K562 (cell line): ENCODE data around the gene ARRDC5. TPM values are rescaled to one million over a fixed set of nuclear protein-coding genes. Genes with fewer than 3 reads are reported as not detected.

ENCODE experiments used
- CHD2 ChIP-seq: IDR thresholded peaks from 2 replicates; pipeline ENCODE4 v1.6.1; 2011; ENCODE audit warnings: low read depth, low read length
- FOXK1 ChIP-seq: sonication (generic); formaldehyde crosslinking; IDR thresholded peaks from 2 replicates; pipeline ENCODE4 v1.8.0; 2022; ENCODE audit warnings: missing genetic modification reagents, mild to moderate bottlenecking, borderline replicate concordance
- MBD2 ChIP-seq: sonication (generic); IDR thresholded peaks from 2 replicates; pipeline ENCODE4 v1.6.1; 2016; ENCODE audit warnings: low read depth, borderline replicate concordance
- MEF2A ChIP-seq: IDR thresholded peaks from 2 replicates; pipeline ENCODE4 v1.6.1; 2011; ENCODE audit warnings: low read depth, mild to moderate bottlenecking, low read length, moderate library complexity; ENCODE audit not compliant: control insufficient read depth
- MTA2 ChIP-seq: fragments of 450-650 bp; IDR thresholded peaks from 2 replicates; pipeline ENCODE4 v1.6.1; 2016; ENCODE audit warnings: low read depth
- NFYB ChIP-seq: IDR thresholded peaks from 2 replicates; pipeline ENCODE4 v1.6.1; 2011; ENCODE audit warnings: mild to moderate bottlenecking, moderate library complexity; ENCODE audit not compliant: insufficient read length; ENCODE audit errors: extremely low read depth
- PATZ1 ChIP-seq: fragments of 250-450 bp; sonication (Bioruptor Pico); IDR thresholded peaks from 2 replicates; pipeline ENCODE4 v1.5.0; 2020; ENCODE audit warnings: mild to moderate bottlenecking, borderline replicate concordance
- PHF21A ChIP-seq: fragments of 450-650 bp; IDR thresholded peaks from 2 replicates; pipeline ENCODE4 v1.6.1; 2017; ENCODE audit warnings: low read depth, borderline replicate concordance
- RBBP5 ChIP-seq: fragments of 200-600 bp; sonication (generic); IDR thresholded peaks from 2 replicates; pipeline ENCODE4 v1.6.1; 2012; ENCODE audit warnings: borderline replicate concordance, mild to moderate bottlenecking, low read length, control low read depth, inconsistent platforms; ENCODE audit not compliant: insufficient read depth, poor library complexity, severe bottlenecking
- SIN3A ChIP-seq, 2 experiments: fragments of 150-350 bp in 1 of 2; IDR thresholded peaks; 2 replicates each; pipeline ENCODE4 v1.6.1; 2011 to 2016; ENCODE audit warnings: borderline replicate concordance in 2 of 2, low read depth in 2 of 2, low read length in 2 of 2, mild to moderate bottlenecking in 2 of 2, moderate library complexity in 2 of 2; ENCODE audit not compliant: control insufficient read depth in 1 of 2
- SP2 ChIP-seq: IDR thresholded peaks from 2 replicates; pipeline ENCODE4 v1.6.1; 2011; ENCODE audit warnings: mild to moderate bottlenecking, low read depth, low read length, moderate library complexity; ENCODE audit not compliant: poor library complexity, severe bottlenecking; ENCODE audit errors: extremely low read depth
- SREBF2 ChIP-seq: sonication (generic); formaldehyde crosslinking; IDR thresholded peaks from 2 replicates; pipeline ENCODE4 v1.4.0; 2020; ENCODE audit warnings: mild to moderate bottlenecking, missing genetic modification reagents
- ZNF589 ChIP-seq: fragments of 200-800 bp; sonication (Bioruptor generic); IDR thresholded peaks from 2 replicates; pipeline ENCODE4 v1.6.1; 2016; ENCODE audit warnings: low read depth, missing genetic modification characterization, missing compliant biosample characterization
- ZNF75A ChIP-seq: fragments of 450-650 bp; formaldehyde crosslinking; IDR thresholded peaks from 2 replicates; pipeline ENCODE4 v1.4.0; 2020; ENCODE audit warnings: mild to moderate bottlenecking
- ZSCAN32 ChIP-seq: fragments of 450-650 bp; formaldehyde crosslinking; IDR thresholded peaks from 2 replicates; pipeline ENCODE4 v1.4.0; 2020; ENCODE audit warnings: mild to moderate bottlenecking, moderate library complexity
- polyA plus RNA-seq, 8 experiments: library from polyadenylated mRNA; depleted of rRNA in 4 of 8; stranded (reverse) in 5 of 8; unstranded in 3 of 8; fragments of >200 nt; fragmentation: Nextera tagmentation in 2 of 8; fragmentation: Illumina TruSeq in 1 of 8; extraction: Ambion mirVana in 2 of 8; extraction: Trizol in 1 of 8; gene quantifications; 2 replicates each; pipeline versions ENCODE4 v1.2.1 to v1.2.3, GENCODE V29; 2011 to 2014; ENCODE audit warnings: inconsistent platforms in 1 of 8, missing spikeins in 1 of 8
- total RNA-seq, 7 experiments: library from RNA; depleted of rRNA in 6 of 7; stranded (reverse); fragments of >200 nt in 6 of 7; fragmentation: Illumina TruSeq in 2 of 7; extraction: Trizol in 2 of 7; gene quantifications; 2 replicates each; pipeline versions ENCODE4 v1.2.1 to v1.2.3, GENCODE V29; 2011 to 2021; ENCODE audit warnings: low replicate concordance in 1 of 7

Gene ARRDC5
- total and polyA plus RNA-seq, 9 of the 15 experiments (the other 6 are each of a cell fraction or from before 2014, with no cell fraction given): not detected

GRCh38 chr19:4909897-4910593 is 7.3 kb upstream of the ARRDC5 start (continued):
- TF ChIP-seq SIN3A (IDR thresholded peaks at IDR 0.05; ENCODE audit: borderline replicate concordance in 2 of 2, control insufficient read depth in 1 of 2, low read depth in 2 of 2, low read length in 2 of 2) (peak in 1 of 2 experiments; percentile 57; a peak in 1 of 4 replicates), MBD2 (peak; percentile 87), MTA2 (no peak), RBBP5 (peak; percentile 84), PHF21A (peak; percentile 66; the same call in 1 of the 2 replicates), MEF2A (no peak), SP2 (peak; percentile 75), ZNF589 (CRISPR knock-in tag) (no peak), ZSCAN32 (CRISPR knock-in tag) (no peak), PATZ1 (CRISPR knock-in tag) (no peak), SREBF2 (CRISPR knock-in tag) (no peak), NFYB (peak; percentile 73), ZNF75A (CRISPR knock-in tag) (no peak), FOXK1 (CRISPR knock-in tag) (no peak), CHD2 (peak; percentile 57)
